K562 (cell line): Measurements from ENCODE around the gene KCNJ10.

ENCODE experiments used
- ARID2 ChIP-seq: fragments of 450-650 bp; IDR thresholded peaks from 2 replicates; pipeline ENCODE4 v1.6.1; 2017; ENCODE audit warnings: antibody characterized with exemption, mild to moderate bottlenecking
- BCLAF1 ChIP-seq, 2 experiments: fragments of 450-650 bp in 1 of 2; IDR thresholded peaks; 2 replicates each; pipeline ENCODE4 v1.6.1; 2011 to 2017; ENCODE audit warnings: low read depth in 2 of 2, antibody characterized with exemption in 1 of 2, borderline replicate concordance in 1 of 2, low read length in 1 of 2, mild to moderate bottlenecking in 1 of 2, mixed read lengths in 1 of 2; ENCODE audit not compliant: control insufficient read depth in 1 of 2
- CTCF ChIP-seq, 3 experiments: IDR thresholded peaks in 2 of 3; conservative IDR thresholded peaks in 1 of 3; 2 replicates each; pipeline ENCODE4 v1.5.1; 2011 to 2012; ENCODE audit warnings: low read length in 3 of 3, mild to moderate bottlenecking in 3 of 3, control low read depth in 2 of 3, improper control_type of control experiment in 1 of 3, inconsistent platforms in 1 of 3, low read depth in 1 of 3, mixed read lengths in 1 of 3, moderate library complexity in 1 of 3; ENCODE audit not compliant: insufficient read depth in 2 of 3
- CTCFL ChIP-seq: IDR thresholded peaks from 2 replicates; pipeline ENCODE4 v1.6.1; 2011; ENCODE audit warnings: borderline replicate concordance, low read depth, mild to moderate bottlenecking, moderate library complexity, low read length; ENCODE audit not compliant: insufficient read depth, poor library complexity, severe bottlenecking
- ESRRA ChIP-seq: fragments of 450-650 bp; IDR thresholded peaks from 2 replicates; pipeline ENCODE4 v1.6.1; 2014; ENCODE audit warnings: low read depth, mild to moderate bottlenecking, moderate library complexity, borderline replicate concordance
- ETV6 ChIP-seq, 3 experiments: fragments of 150-350 bp in 1 of 3; sonication (generic) in 1 of 3; formaldehyde crosslinking in 1 of 3; IDR thresholded peaks; 2 replicates each; pipeline versions ENCODE4 v1.6.1 to v1.8.0; 2014 to 2022; ENCODE audit warnings: borderline replicate concordance in 2 of 3, low read depth in 2 of 3, antibody characterized with exemption in 1 of 3, low read length in 1 of 3, mild to moderate bottlenecking in 1 of 3, missing genetic modification reagents in 1 of 3
- GATAD2A ChIP-seq: fragments of 450-650 bp; IDR thresholded peaks from 2 replicates; pipeline ENCODE4 v1.6.1; 2017
- NFRKB ChIP-seq: fragments of 450-650 bp; IDR thresholded peaks from 2 replicates; pipeline ENCODE4 v1.6.1; 2016; ENCODE audit warnings: low read depth
- POLR2A ChIP-seq: fragments of 450-650 bp; conservative IDR thresholded peaks from 2 replicates; pipeline ENCODE4 v1.6.1; 2016
- PREB ChIP-seq: sonication (generic); formaldehyde crosslinking; IDR thresholded peaks from 2 replicates; pipeline ENCODE4 v1.8.1; 2023; ENCODE audit warnings: mild to moderate bottlenecking, missing genetic modification reagents
- SP2 ChIP-seq: IDR thresholded peaks from 2 replicates; pipeline ENCODE4 v1.6.1; 2011; ENCODE audit warnings: mild to moderate bottlenecking, low read depth, low read length, moderate library complexity; ENCODE audit not compliant: poor library complexity, severe bottlenecking; ENCODE audit errors: extremely low read depth
- SUPT5H ChIP-seq: fragments of 450-650 bp; IDR thresholded peaks from 2 replicates; pipeline ENCODE4 v1.6.1; 2016

GRCh38 chr1:160045653-160046052 is 24.3 kb downstream of the KCNJ10 start:
- TF ChIP-seq POLR2A (no peak), CTCF (IDR thresholded peaks at IDR 0.05 in 2 of 3, conservative IDR thresholded peaks at IDR 0.05 in 1 of 3; ENCODE audit: insufficient read depth in 2 of 3, low read depth in 1 of 3, low read length in 3 of 3) (no peak), PREB (CRISPR knock-in tag) (no peak), ESRRA (no peak), CTCFL (no peak), ARID2 (no peak), ETV6 (IDR thresholded peaks at IDR 0.05; ENCODE audit: borderline replicate concordance in 1 of 2, low read depth in 2 of 2, low read length in 1 of 2) (no peak), ETV6 (CRISPR knock-in tag; IDR thresholded peaks at IDR 0.05; ENCODE audit: borderline replicate concordance) (no peak), NFRKB (no peak), SUPT5H (no peak), SP2 (no peak), GATAD2A (no peak), BCLAF1 (IDR thresholded peaks at IDR 0.05; ENCODE audit: borderline replicate concordance in 1 of 2, control insufficient read depth in 1 of 2, low read depth in 2 of 2, low read length in 1 of 2) (no peak)
